Heart left ventricle (tissue), 13 donors: ENCODE data around the gene REXO5.

Source experiments
- CTCF ChIP-seq, 12 donors: fragments of 200-600 bp; sonication (generic) in 4 of 12; IDR thresholded peaks; one replicate each; pipeline versions ENCODE4 v1.5.0 to v1.8.0; 2018 to 2022; ENCODE audit warnings: antibody characterized with exemption in 12 of 12, mild to moderate bottlenecking in 5 of 12
- POLR2A ChIP-seq, 2 donors: fragments of 450-650 bp; IDR thresholded peaks; one replicate each; pipeline ENCODE4 v1.6.1; 2017; ENCODE audit warnings: antibody characterized with exemption in 2 of 2, mild to moderate bottlenecking in 2 of 2, moderate library complexity in 2 of 2
- donor health status: ischemic (EF 13 %, LVEDD 7.1; RV severe dilation, severe dysfunction).
- donor health status: DM: no; HTN: yes; CAD: no.
- donor health status: DM: no; HTN: no; CAD: no.
- donor health status: ischemic (EF 25% LVEDD 6.9; RV normal size, moderate dysfunction).
- donor health status: ischemic (EF 25% LVEDD 5.7; RV mildly dilated, moderate dysfunction).
- donor health status: ischemic (EF 35%, LVEDD 5.7; RV mildly dilated, moderate dysfunction).
- donor health status: nonischemic (EF 11% LVEDD 7.7; RV severe dilation, severe dysfunction).
- donor health status: DM: yes; HTN: yes; CAD: no.
- donor health status: PGD.
- donor health status: ischemic (EF 29% LVEDD 5.4; RV normal size, mild dysfunction).
- donor health status: nonischemic (EF 23%, LVEDD 6.1; RV moderate dilation, normal function).

DNA sequence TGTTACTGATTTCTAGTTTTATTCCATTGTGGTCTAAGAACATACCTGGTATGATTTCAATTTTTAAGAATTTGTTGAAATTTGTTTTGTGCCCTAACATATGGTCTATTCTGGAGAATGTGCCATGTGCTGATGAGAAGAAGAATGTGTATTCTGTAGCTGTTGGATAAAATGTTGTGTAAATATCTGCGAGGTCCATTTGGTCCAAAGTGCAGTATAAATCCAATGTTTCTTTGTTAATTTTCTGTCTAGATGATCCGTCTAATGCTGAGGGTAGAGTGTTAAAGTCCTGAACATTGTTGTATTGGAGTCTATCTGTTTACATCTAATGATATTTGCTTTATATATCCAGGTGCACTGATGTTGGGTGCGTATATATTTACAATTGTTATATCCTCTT is 32.6 kb upstream of the REXO5 start:
- no peak for TF ChIP-seq POLR2A (IDR thresholded peaks at IDR 0.05)
- TF ChIP-seq CTCF (IDR thresholded peaks at IDR 0.05) = no peak
